DND-41 (cell line): ENCODE measurements around the gene ZPR1.

Experiments
- ATAC-seq: fragments of 200-7000 bp; cut with Tn5 transposase; 3 replicates; pipeline ENCODE4 v1.9.1; 2021; ENCODE audit warnings: low read depth; ENCODE audit not compliant: insufficient read depth
- DNase-seq: peaks from one replicate; pipeline ENCODE4 v3.0.0-alpha.2; 2020
- H2AFZ ChIP-seq: 2 replicates; pipeline ENCODE4 v1.6.0; 2012; ENCODE audit warnings: low read depth, low read length
- H3K27ac ChIP-seq: 2 replicates; pipeline ENCODE4 v1.5.1; 2012; ENCODE audit warnings: low read length, inconsistent platforms
- H3K27me3 ChIP-seq: fragments of 200-600 bp; sonication (generic); 2 replicates; pipeline ENCODE4 v1.6.0; 2012; ENCODE audit warnings: low read length, mild to moderate bottlenecking, inconsistent platforms; ENCODE audit not compliant: insufficient read depth, poor library complexity
- H3K36me3 ChIP-seq: 2 replicates; pipeline ENCODE4 v1.5.1; 2012; ENCODE audit warnings: low read length, inconsistent platforms; ENCODE audit not compliant: insufficient read depth
- H3K4me1 ChIP-seq: 2 replicates; pipeline ENCODE4 v1.5.1; 2012; ENCODE audit warnings: mild to moderate bottlenecking, low read length; ENCODE audit not compliant: insufficient read depth
- H3K4me2 ChIP-seq: 2 replicates; pipeline ENCODE4 v1.6.0; 2012; ENCODE audit warnings: mild to moderate bottlenecking, moderate library complexity, low read length, inconsistent platforms; ENCODE audit not compliant: insufficient read depth
- H3K4me3 ChIP-seq, 2 experiments: fragments of 200-600 bp in 1 of 2; shearing (Covaris generic) in 1 of 2; 2 replicates each; pipeline ENCODE4 v1.5.1; 2012 to 2016; ENCODE audit warnings: inconsistent platforms in 2 of 2, low read length in 2 of 2, mild to moderate bottlenecking in 2 of 2, low read depth in 1 of 2, moderate library complexity in 1 of 2
- H3K79me2 ChIP-seq: 2 replicates; pipeline ENCODE4 v1.6.0; 2012; ENCODE audit warnings: low read length, inconsistent platforms; ENCODE audit not compliant: insufficient read depth
- H3K9ac ChIP-seq: 2 replicates; pipeline ENCODE4 v1.6.0; 2012; ENCODE audit warnings: low read depth, mild to moderate bottlenecking, inconsistent platforms, low read length, moderate library complexity
- H3K9me3 ChIP-seq: 2 replicates; pipeline ENCODE4 v1.5.1; 2012; ENCODE audit warnings: low read length, moderate library complexity, mild to moderate bottlenecking, inconsistent platforms; ENCODE audit not compliant: insufficient read depth, severe bottlenecking
- H4K20me1 ChIP-seq: 2 replicates; pipeline ENCODE4 v1.6.0; 2012; ENCODE audit warnings: low read length; ENCODE audit not compliant: insufficient read depth
- CTCF ChIP-seq: IDR thresholded peaks from 2 replicates; pipeline ENCODE4 v1.5.1; 2012; ENCODE audit warnings: borderline replicate concordance, low read length, moderate library complexity, mild to moderate bottlenecking; ENCODE audit not compliant: poor library complexity, severe bottlenecking; ENCODE audit errors: extremely low read depth
- EZH2 ChIP-seq: IDR thresholded peaks from 3 replicates; pipeline ENCODE4 v1.6.1; 2012; ENCODE audit warnings: borderline replicate concordance, low read depth, mild to moderate bottlenecking, moderate library complexity, low read length, inconsistent platforms; ENCODE audit not compliant: severe bottlenecking

The ZPR1 gene

GRCh38 chr11:116724813-116725212 is 63.0 kb downstream of the ZPR1 start:
- ATAC-seq (no peak), DNase-seq (no peak)
- Histone ChIP-seq H3K27me3 (peaks cover 50% of the 10 kb centered on the region), H3K9me3 (no peaks in the 10 kb centered on the region), H2AFZ (no peak overlapping the region), H3K4me1 (no peaks in the 10 kb centered on the region), H3K4me3 (no peak overlapping the region), H3K4me2 (no peak overlapping the region), H3K27ac (no peak overlapping the region), H3K9ac (no peak overlapping the region), H3K36me3 (no peaks in the 10 kb centered on the region), H3K79me2 (no peaks in the 10 kb centered on the region), H4K20me1 (no peaks in the 10 kb centered on the region)
- TF ChIP-seq CTCF (no peak), EZH2 (no peak)
